ENCODE results near the gene WDR81.

DNA sequence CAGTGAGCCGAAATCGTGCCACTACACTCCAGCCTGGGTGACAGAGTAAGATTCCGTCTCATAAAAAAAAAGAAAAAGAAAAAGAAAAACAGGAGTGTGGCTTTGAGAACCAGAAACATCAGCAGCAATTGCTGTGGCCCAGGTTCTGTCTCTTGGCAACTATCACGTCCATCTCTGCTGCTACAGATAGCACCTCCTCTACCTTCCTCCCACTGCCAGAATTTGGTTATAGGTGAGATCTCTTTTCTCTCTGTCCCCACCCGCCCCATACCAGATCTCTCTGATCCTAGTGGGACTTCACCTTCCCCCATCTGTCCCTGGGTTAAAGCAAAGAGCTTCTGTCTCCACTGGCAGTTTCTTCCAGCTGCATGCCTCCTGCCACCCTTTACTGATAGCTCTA lies 17.4 kb upstream of the WDR81 start:
- TF ChIP-seq, protein P1, sequence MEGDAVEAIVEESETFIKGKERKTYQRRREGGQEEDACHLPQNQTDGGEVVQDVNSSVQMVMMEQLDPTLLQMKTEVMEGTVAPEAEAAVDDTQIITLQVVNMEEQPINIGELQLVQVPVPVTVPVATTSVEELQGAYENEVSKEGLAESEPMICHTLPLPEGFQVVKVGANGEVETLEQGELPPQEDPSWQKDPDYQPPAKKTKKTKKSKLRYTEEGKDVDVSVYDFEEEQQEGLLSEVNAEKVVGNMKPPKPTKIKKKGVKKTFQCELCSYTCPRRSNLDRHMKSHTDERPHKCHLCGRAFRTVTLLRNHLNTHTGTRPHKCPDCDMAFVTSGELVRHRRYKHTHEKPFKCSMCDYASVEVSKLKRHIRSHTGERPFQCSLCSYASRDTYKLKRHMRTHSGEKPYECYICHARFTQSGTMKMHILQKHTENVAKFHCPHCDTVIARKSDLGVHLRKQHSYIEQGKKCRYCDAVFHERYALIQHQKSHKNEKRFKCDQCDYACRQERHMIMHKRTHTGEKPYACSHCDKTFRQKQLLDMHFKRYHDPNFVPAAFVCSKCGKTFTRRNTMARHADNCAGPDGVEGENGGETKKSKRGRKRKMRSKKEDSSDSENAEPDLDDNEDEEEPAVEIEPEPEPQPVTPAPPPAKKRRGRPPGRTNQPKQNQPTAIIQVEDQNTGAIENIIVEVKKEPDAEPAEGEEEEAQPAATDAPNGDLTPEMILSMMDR (IDR thresholded peaks at IDR 0.05), result no peak
- no peak for TF ChIP-seq POLR2A (IDR thresholded peaks at IDR 0.05)

All from testis (tissue), 2 donors.